ENCODE results near the gene CDK3. TPM values are rescaled to one million over a fixed set of nuclear protein-coding genes. Genes with fewer than 3 reads are reported as not detected.

The CDK3 gene
- total RNA-seq = 11.4 and 14.1 TPM in 2 replicates

DNA sequence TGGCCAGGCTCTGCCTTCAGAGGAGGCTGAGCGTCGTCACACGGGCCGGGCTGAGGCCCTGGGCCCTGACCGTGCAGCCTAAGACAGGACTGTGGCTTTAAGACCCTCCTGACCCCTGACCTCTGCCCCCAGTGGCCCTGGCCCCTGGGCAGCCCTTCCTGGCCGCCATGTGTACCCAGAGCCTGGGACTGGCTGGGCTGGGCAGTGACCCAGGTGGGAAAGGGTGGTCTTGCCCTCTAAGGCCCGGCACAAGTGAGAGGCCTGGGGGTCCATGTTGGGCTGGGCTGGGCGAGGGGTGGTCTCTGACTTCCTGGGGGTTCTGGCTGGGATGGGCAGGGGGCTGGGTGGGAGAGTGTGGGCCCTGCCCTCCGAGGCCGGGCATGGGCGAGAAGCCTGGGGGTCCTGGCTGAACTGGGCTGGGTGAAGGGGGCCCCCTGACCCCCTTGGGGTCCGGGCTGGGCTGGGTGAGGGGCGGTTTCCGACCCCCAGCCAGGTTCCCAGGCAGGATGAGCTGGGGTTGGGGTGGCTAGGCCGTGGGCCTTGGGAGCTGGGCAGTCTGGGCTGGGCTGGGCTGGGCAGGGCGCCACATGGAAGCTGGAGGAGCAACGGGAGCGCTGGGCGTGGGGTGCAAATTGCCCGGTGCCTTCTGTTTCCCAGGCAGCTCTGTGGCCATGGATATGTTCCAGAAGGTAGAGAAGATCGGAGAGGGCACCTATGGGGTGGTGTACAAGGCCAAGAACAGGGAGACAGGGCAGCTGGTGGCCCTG lies at the start of gene CDK3:
TSS of gene CDK3 (plus strand) at position 101 of the 767 bp plus-strand sequence. CDS start at position 672, 571 bp downstream.
- DNase-seq (no peak), ATAC-seq (ENCODE audit: low read depth) (no peak)
- Mint-ChIP-seq H3K4me1 (peaks cover 14% of the 10 kb centered on the region), H3K9me3 (no peaks in the 10 kb centered on the region), H3K36me3 (ENCODE audit: low read depth) (peaks cover 15% of the 10 kb centered on the region), H3K4me3 (no peak within 1 kb of the TSS), H3K27ac (no peak within 1 kb of the TSS), H3K27me3 (no peaks in the 10 kb centered on the region)
- CTCF ChIA-PET = interaction anchor here (0.9 to 4.4 kb wide), 4 partner anchors 11 to 35 kb away, joined by 3 to 12 read pairs (median 6); no protein-coding TSS in a partner anchor
- POLR2A ChIA-PET = no interaction called here
- intact Hi-C loops (cut with micrococcal nuclease) = no loop called here
- TF ChIP-seq, protein P1, sequence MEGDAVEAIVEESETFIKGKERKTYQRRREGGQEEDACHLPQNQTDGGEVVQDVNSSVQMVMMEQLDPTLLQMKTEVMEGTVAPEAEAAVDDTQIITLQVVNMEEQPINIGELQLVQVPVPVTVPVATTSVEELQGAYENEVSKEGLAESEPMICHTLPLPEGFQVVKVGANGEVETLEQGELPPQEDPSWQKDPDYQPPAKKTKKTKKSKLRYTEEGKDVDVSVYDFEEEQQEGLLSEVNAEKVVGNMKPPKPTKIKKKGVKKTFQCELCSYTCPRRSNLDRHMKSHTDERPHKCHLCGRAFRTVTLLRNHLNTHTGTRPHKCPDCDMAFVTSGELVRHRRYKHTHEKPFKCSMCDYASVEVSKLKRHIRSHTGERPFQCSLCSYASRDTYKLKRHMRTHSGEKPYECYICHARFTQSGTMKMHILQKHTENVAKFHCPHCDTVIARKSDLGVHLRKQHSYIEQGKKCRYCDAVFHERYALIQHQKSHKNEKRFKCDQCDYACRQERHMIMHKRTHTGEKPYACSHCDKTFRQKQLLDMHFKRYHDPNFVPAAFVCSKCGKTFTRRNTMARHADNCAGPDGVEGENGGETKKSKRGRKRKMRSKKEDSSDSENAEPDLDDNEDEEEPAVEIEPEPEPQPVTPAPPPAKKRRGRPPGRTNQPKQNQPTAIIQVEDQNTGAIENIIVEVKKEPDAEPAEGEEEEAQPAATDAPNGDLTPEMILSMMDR (IDR thresholded peaks at IDR 0.05) = no peak

DNA sequence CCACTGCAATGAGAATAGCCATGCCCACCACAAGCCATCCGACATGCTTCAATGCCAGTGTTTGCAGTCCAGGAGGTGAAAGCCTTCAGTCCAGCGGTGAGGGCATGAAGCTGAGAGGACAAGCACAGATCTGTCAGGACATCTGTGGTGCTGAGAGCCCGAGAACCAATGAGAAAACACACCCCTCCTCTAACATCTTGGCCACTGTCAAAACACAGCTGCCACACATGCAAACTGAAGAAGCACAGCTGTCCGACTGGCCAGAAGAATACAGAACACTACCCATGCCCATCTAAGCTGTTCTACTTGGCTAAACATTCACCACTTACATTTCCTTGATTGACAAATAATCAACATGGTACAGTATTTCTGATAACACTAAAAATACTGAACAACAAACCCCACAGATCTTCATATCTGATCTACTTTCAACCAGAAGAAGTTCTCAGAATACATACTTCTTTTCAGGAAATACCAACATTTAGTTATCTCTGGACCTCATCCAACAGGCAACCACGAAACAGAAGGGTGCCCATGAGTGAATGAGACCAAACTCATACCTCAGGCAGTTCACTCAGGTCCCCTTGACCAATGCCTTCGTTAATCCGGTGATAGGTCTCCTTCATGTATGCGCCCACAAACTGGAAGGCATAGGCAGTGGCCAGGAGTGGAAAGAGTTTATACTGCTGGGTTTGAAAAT lies 49.6 kb upstream of the CDK3 start:
- Mint-ChIP-seq H3K9me3 (no peaks in the 10 kb centered on the region), H3K4me1 (no peaks in the 10 kb centered on the region), H3K4me3 (no peak overlapping the region), H3K36me3 (ENCODE audit: low read depth) (peaks cover 64% of the 10 kb centered on the region), H3K27me3 (no peaks in the 10 kb centered on the region), H3K27ac (no peak overlapping the region)
- TF ChIP-seq, protein P1 (IDR thresholded peaks at IDR 0.05) = no peak
- CTCF ChIA-PET = no interaction called here
- ATAC-seq (ENCODE audit: low read depth) (no peak), DNase-seq (no peak)
- POLR2A ChIA-PET = no interaction called here
- intact Hi-C loops (cut with micrococcal nuclease) = no loop called here

DNA sequence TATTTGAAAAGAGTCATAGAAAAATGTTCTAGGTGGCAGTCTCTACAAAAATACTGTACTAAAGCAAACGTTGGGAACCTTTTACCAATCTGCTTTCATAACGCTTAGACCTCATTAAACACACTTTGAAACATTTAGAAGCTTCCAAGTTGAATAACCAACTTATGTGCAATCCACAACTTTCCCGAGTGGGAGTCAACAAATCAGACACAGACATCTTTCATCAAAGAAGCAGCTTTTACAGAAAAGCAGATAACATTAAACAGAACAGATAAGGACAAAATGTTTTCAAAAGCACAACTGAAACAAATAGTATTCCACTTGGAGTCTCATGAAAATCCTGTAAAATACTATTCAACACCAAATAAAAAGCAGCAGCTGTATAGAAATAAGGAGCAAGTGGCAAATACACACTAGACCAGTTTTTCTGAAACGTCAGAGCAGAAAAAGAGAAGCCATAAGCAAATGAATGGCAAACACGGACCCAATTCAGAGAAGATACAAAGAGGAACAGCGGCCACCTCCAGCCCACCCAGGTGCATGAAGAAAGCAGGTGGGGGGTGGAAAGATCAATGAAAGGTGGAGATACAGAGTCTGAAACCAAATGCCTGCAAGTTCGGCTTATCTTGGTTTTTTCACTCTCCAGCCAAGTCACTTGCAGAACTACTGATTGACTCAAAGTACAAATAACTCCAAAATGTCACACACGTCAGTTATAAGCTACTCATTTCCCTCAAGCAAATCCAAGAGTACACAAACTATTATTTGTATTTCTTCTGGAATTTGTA lies 41.4 kb upstream of the CDK3 start:
- no peak overlapping the region for H3K4me3 Mint-ChIP-seq
- POLR2A ChIA-PET = no interaction called here
- no peaks in the 10 kb centered on the region for H3K9me3 Mint-ChIP-seq
- TF ChIP-seq, protein P1 (IDR thresholded peaks at IDR 0.05) = no peak
- H3K27ac Mint-ChIP-seq = no peak overlapping the region
- CTCF ChIA-PET = no interaction called here
- intact Hi-C loops (cut with micrococcal nuclease) = no loop called here
- peaks cover 34% of the 10 kb centered on the region for H3K36me3 Mint-ChIP-seq (ENCODE audit: low read depth)
- DNase-seq (no peak), ATAC-seq (ENCODE audit: low read depth) (no peak)
- H3K27me3 Mint-ChIP-seq = no peaks in the 10 kb centered on the region
- H3K4me1 Mint-ChIP-seq = peaks cover 6% of the 10 kb centered on the region

DNA sequence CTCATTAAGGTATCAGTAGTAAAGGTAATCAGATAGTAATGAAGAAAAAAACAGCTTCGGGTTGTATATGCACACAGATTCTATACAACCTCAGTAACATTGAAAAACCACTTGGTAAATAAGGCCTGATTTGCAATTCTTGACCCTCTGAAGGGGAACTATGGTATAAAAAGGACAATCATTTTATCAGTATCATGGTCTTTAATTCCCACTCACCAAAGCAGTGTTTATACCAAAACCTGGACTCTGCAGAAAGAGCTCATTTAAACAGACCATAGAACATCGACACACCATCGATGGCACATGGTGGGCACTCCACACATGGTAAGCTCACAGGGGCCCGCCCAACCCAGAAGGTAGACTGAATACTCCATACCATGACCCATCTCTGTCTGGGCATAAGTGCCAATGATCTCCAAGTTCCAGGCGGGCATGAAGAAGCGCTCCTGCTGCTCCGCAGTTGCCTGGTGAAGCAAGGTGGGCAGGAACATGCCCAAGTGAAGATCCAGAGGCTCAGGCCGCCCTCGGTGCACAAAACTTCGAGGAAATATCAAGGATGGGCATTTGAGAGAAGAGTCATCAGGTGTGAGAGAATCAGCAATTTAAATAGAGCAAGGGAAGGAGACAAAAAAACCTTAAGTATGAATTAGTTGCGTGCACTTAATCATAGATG lies 40.7 kb upstream of the CDK3 start:
- intact Hi-C loops (cut with micrococcal nuclease) = no loop called here
- Mint-ChIP-seq H3K36me3 (ENCODE audit: low read depth) (peaks cover 30% of the 10 kb centered on the region), H3K4me3 (no peak overlapping the region), H3K27me3 (no peaks in the 10 kb centered on the region), H3K9me3 (no peaks in the 10 kb centered on the region), H3K27ac (no peak overlapping the region), H3K4me1 (peaks cover 6% of the 10 kb centered on the region)
- TF ChIP-seq, protein P1 (IDR thresholded peaks at IDR 0.05) = no peak
- ChIA-PET POLR2A (no interaction called here), CTCF (no interaction called here)
- ATAC-seq (ENCODE audit: low read depth) (no peak), DNase-seq (no peak)

All from activated B cell treated with CpG ODN at 0.5 μM for 24 hours (primary cell).